ENCODE measurements around the gene FNBP1L.

Gene FNBP1L

GRCh38 chr1:93559045-93559444, 111.1 kb downstream of the FNBP1L start:
- DNase-seq (ENCODE audit: extremely low spot score, insufficient read length, low read depth) (no peak), FAIRE-seq (no peak)

DNA sequence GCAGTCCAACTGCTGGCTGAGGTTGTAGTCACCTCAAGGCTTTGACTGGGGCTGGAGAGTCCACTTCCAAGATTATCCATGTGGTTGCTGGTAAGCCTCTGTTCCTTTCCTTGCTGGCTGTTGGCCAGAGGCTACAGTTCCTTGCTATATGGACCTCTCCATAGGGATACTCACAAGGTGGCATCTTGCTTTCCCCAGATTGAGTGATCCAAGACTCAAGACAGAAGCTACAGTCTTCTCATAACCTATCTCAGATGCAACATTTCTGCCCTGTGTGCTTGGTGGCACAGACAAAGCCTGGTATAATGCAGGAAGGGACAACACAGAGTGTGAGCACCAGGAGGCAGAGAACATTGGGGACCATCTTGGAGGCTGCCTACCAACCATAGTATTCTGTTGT, 111.8 kb downstream of the FNBP1L start:
- no peak for DNase-seq (ENCODE audit: extremely low spot score, insufficient read length, low read depth)
- no peak for FAIRE-seq

DNA sequence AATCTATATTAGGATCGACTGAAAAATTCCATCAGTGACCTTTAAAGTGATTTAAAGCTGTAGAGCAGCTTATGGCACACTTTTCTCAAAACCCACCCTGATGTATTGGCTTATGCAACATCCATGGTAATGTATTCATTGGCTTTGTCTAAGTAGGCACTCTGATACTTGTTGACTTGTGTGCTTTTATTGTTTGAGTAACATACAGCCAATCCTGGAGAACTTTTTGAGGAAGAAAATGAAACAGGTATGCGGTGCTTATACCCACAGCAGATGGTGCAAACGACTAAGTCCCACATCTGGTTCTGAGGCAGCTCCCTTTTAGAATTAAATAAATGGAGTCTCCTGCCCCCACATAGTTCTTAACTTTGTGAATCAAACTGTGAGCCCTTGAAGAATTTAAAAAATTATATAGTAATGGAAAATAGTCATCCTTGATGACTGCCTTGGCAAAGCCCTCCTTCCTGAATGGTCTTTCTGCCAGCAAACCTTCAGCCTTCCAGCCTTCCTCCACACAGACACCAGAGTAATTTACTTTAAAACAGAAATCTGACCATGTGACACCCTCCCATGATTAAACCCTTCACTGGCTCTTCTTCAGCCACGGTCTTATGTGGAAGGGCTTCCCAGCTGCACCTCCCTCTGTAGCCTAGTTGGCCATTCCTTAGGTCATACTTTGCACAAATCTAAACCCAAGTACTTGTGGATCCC, 117.7 kb downstream of the FNBP1L start:
- FAIRE-seq (no peak), DNase-seq (ENCODE audit: extremely low spot score, insufficient read length, low read depth) (no peak)

DNA sequence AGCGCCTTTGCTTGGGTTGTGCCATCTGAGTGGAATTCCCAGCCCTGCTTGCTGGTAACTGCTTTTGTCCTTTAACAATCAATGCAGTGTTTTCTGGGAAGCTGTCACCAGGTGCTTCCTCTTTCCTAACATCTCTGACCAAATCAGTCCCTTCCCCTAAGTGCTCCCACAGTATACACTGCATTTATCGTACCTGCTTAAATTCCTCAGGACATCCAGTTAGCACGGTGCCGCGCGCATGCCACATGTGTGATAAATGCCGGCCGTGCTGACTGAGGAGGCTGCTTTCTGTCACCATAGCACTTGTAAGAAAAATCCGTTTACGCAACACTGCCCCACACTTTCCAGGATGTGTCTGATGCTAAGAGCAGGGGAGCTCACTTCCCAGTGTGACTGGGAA, 118.3 kb downstream of the FNBP1L start:
- FAIRE-seq (no peak), DNase-seq (ENCODE audit: extremely low spot score, insufficient read length, low read depth) (no peak)

DNA sequence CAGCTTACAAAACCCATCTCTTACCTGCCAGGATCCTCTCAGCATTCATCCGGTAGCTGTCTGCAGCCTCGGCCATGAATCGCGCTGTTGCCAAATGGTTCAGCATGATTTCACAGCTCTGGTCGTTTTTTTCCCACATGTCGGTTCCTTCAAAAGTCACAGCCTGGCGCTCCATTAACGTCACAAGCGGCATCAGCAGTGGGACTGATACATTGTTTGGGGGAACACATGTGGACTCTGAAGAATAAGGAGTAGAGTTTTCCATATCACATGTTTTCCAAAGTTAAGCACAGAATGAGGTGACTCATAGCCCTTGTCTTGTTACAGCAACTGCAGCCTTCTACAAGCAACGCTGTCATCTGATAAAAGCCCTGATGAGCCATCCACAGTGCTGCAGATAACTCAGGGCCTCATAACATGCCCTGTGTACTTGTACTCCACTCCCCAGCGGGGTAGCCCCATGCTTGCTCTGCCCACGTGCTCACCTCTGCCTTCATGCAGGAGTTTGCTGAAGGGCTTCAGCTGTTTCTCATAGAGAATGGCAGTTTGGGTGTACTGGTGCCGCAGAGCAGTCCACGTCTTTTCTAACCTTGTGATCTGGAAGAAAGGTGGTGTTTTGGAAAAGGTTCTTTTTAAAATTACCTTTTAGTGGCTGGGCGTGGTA, 119.5 kb downstream of the FNBP1L start:
- DNase-seq (ENCODE audit: extremely low spot score, insufficient read length, low read depth) = no peak
- FAIRE-seq = no peak

DNA sequence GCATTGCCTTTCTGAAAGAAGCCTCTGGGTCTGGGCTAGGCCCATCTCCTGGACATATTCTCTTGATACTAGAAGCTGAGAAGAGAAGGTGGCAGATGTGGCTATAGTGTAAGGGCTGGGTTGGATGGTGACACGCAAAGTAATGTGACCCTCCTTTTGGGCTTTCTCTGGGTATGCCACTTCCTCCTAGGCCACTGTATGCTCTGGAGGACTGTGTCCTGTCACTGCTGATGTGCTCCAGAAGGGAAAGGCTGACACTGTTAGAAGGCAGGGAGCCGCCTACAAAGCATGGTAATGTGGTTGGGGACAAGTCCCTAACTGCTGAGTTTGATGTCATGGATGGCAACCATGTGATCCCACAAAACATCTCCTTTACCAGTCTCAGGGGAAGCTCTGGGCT, 121.6 kb downstream of the FNBP1L start:
- FAIRE-seq (no peak), DNase-seq (ENCODE audit: extremely low spot score, insufficient read length, low read depth) (no peak)

DNA sequence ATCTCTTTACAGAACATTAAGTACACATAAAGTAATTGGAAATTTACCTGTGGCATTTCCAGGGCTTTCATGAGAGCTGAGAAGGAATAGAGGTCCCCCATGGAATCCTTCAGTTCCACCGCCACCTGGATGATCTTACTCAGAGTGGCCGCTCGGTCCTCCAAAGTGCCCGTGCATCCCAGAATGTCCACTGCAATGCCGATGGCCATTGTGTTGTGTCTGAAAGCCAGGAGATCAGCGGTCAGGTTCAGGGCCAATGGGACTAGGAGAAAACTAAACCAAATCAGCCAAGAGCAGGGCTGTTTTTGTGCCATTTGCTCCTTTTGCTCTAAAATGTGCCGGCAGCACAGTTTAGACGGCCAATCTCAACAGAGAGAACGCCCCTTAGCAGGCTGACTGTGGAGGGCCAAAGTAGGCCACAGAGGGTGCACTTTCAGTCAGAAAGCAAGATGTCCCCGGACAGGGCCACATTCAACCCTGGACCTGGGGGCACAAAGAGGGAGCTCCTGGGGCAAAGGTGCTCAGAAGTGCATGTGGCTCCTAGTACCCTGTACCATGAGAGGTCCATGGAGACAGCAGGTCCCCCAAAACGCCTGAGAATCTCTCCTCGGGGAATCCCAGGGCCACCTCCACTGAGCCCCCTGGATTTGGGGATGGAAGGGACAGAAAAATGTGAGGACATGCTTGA, 123.8 kb downstream of the FNBP1L start:
- DNase-seq (ENCODE audit: extremely low spot score, insufficient read length, low read depth) = no peak
- no peak for FAIRE-seq

- FAIRE-seq (no peak), DNase-seq (ENCODE audit: extremely low spot score, insufficient read length, low read depth) (no peak)
Measured at GRCh38 chr1:93573940-93574469, 126.1 kb downstream of the FNBP1L start.

- DNase-seq (ENCODE audit: extremely low spot score, insufficient read length, low read depth) (no peak), FAIRE-seq (no peak)
Measured at GRCh38 chr1:93574511-93574910, 126.6 kb downstream of the FNBP1L start.

- no peak for FAIRE-seq
Measured at GRCh38 chr1:93574991-93575390, 127.1 kb downstream of the FNBP1L start.

GRCh38 chr1:93575621-93576284, 127.8 kb downstream of the FNBP1L start:
- FAIRE-seq = no peak
- no peak for DNase-seq (ENCODE audit: extremely low spot score, insufficient read length, low read depth)

More at GRCh38 chr1:93574991-93575390, 127.1 kb downstream of the FNBP1L start:
- no peak for DNase-seq (ENCODE audit: extremely low spot score, insufficient read length, low read depth)

DNA sequence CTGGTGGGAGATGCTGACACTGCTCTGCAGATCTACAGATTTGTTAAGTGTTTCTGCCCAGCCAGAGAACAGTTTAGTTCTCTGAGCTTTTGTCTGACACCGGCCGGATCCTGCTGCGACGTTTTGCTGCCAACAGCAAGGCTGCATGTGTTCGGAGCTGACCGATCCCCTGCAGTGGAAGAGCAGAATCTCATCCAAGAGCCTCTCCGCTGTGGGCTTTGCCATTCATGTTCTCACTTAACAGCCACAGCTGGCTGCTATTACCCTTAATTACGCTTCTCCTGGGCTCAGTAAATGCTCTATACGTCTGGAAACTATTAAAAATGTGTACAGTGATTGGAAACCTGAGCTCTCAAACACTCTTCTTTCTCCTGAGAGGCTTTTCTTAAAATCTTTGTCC, 128.4 kb downstream of the FNBP1L start:
- DNase-seq (ENCODE audit: extremely low spot score, insufficient read length, low read depth) = no peak
- no peak for FAIRE-seq

DNA sequence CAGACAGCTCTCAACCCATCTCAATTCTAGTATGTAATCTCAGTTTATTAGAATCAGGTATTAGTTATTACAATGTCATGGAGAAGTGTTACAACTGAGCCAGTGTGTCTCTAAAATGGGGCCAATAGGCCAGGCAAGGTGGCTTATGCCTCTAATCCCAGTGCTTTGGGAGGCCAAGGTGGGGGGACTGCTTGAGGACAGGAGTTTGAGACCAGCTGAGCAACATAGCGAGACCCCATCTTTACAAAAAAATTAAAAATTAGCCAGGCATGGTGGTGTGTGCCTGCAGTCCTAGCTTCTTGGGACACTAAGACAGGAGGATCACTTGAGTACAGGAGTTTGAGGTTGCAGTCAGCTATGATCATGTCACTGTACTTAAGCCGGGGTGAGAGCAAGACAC, 128.8 kb downstream of the FNBP1L start:
- no peak for DNase-seq (ENCODE audit: extremely low spot score, insufficient read length, low read depth)
- no peak for FAIRE-seq

- DNase-seq (ENCODE audit: extremely low spot score, insufficient read length, low read depth) (no peak), FAIRE-seq (no peak)
Measured at GRCh38 chr1:93577536-93578432, 129.9 kb downstream of the FNBP1L start.

- FAIRE-seq (no peak), DNase-seq (ENCODE audit: extremely low spot score, insufficient read length, low read depth) (no peak)
Measured at GRCh38 chr1:93578433-93578830, 130.5 kb downstream of the FNBP1L start.

DNA sequence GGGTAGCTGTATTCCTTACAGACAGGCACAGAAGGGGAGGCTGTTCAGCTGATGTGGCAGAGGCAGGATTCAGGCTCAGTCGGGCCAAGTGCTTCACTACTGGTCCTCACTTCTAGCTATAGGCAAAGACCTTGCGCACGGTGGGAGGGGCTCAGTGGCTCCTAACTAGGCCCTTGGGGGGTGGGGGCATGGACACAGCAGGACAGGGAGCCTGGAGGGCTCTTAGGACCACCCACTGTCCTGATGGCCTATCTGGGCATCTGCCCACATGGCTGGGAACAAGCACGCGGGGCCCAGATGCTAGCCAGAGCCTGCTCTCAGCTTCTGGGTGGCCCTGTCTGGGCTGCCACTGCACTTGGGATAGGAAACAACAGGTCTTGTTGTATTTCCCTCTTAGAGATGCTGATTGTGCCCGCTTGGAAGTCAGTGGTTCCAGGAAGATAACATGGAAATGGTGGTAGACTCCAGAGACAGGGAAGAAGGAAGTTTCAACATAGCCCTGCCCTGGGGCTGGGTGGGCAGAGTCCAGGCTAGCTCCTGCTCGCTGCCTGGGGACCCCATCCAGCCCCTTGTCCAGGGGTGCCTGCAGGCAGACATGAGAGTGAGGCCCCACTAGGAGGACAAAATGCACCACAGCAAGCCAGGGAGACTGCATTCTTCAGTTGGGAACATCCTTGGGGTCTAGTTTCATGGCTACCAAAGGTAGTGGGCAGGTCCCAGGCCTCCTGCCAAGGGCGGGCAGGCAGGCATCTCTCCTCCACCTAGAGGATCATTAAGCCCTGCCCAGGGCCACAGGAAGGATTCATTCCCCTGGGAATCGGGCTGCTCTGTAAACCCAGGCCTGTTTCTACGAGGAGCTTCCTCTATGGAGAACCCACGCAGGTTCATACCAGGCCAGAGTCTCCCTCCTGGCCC, 131.2 kb downstream of the FNBP1L start:
- FAIRE-seq = no peak
- no peak for DNase-seq (ENCODE audit: extremely low spot score, insufficient read length, low read depth)

DNA sequence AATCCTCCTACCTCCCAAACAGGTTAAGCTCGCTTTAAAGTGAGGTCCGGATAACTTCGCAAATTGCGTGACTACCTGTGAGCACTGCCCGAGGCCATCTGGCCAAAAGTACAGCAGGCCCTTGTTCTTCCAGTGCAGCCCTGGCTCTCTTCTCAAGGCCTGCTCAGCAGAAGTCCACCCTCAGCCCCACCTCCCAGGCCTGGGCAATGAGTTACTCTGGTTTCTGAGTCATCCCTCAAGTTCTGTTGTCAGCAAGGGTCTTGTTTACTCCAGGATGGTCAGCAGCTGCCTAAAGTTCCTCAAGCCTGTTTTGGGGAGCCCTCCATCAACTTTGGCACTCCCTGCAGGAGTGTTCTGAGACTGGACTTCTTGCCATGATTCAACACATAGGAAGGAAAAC, 132.0 kb downstream of the FNBP1L start:
- DNase-seq (ENCODE audit: extremely low spot score, insufficient read length, low read depth) (no peak), FAIRE-seq (no peak)

All from GM18507 (cell line).